Activated T-helper 9 cell treated with anti-CD3 and anti-CD28 coated beads, Interleukin-2, amount 50 U/mL, for 16 hours (primary cell): ENCODE measurements around the gene TTC27.

Experiments used
- DNase-seq: peaks from one replicate; pipeline ENCODE4 v3.0.0-alpha.2; 2020; ENCODE audit warnings: low read depth

Gene TTC27

GRCh38 chr2:32668254-32668653, 40.4 kb downstream of the TTC27 start:
- DNase-seq, result no peak

- no peak for DNase-seq
Measured at GRCh38 chr2:32671885-32672533, 44.2 kb downstream of the TTC27 start.

- no peak for DNase-seq
Measured at GRCh38 chr2:32678825-32679224, 51.0 kb downstream of the TTC27 start.

- no peak for DNase-seq
Measured at GRCh38 chr2:32680942-32681341, 53.1 kb downstream of the TTC27 start.

- DNase-seq, result no peak
Measured at GRCh38 chr2:32683520-32684086, 55.8 kb downstream of the TTC27 start.

GRCh38 chr2:32688541-32688940, 60.7 kb downstream of the TTC27 start:
- DNase-seq, result no peak

GRCh38 chr2:32691678-32692077, 63.8 kb downstream of the TTC27 start:
- no peak for DNase-seq

- no peak for DNase-seq
Measured at GRCh38 chr2:32696439-32696838, 68.6 kb downstream of the TTC27 start.

- DNase-seq, result no peak
Measured at GRCh38 chr2:32697156-32697555, 69.3 kb downstream of the TTC27 start.

- no peak for DNase-seq
Measured at GRCh38 chr2:32699151-32699550, 71.3 kb downstream of the TTC27 start.

GRCh38 chr2:32701806-32702205, 74.0 kb downstream of the TTC27 start:
- DNase-seq, result no peak

GRCh38 chr2:32702303-32703064, 74.6 kb downstream of the TTC27 start:
- no peak for DNase-seq

GRCh38 chr2:32706815-32707579, 79.1 kb downstream of the TTC27 start:
- DNase-seq, result no peak

GRCh38 chr2:32711219-32711618, 83.4 kb downstream of the TTC27 start:
- DNase-seq, result no peak

GRCh38 chr2:32711908-32712501, 84.2 kb downstream of the TTC27 start:
- no peak for DNase-seq

- DNase-seq, result no peak
Measured at GRCh38 chr2:32712870-32713269, 85.0 kb downstream of the TTC27 start.

- no peak for DNase-seq
Measured at GRCh38 chr2:32714521-32714920, 86.7 kb downstream of the TTC27 start.

GRCh38 chr2:32715391-32715841, 87.6 kb downstream of the TTC27 start:
- DNase-seq, result no peak

- DNase-seq, result no peak
Measured at GRCh38 chr2:32715981-32716380, 88.1 kb downstream of the TTC27 start.

GRCh38 chr2:32716598-32716997, 88.7 kb downstream of the TTC27 start:
- no peak for DNase-seq

GRCh38 chr2:32718752-32719151, 90.9 kb downstream of the TTC27 start:
- no peak for DNase-seq

GRCh38 chr2:32719430-32719829, 91.6 kb downstream of the TTC27 start:
- no peak for DNase-seq
